AG10803 (cell line): ENCODE data around the gene SMTNL2.

Source experiments
- DNase-seq: peaks from one replicate; pipeline ENCODE4 v3.0.0; 2010; ENCODE audit warnings: low read depth
- H3K4me3 ChIP-seq: 2 replicates; pipeline ENCODE4 v1.5.1; 2011; ENCODE audit warnings: mild to moderate bottlenecking, low read length, control low read depth
- CTCF ChIP-seq: conservative IDR thresholded peaks from 2 replicates; pipeline ENCODE4 v1.5.1; 2011; ENCODE audit warnings: mild to moderate bottlenecking, low read length, control low read depth, inconsistent platforms

SMTNL2 gene

GRCh38 chr17:4584101-4584916, at the start of gene SMTNL2:
TSS of gene SMTNL2 (plus strand) at chr17:4584529. CDS start at chr17:4584606, 77 bp downstream.
- TF ChIP-seq CTCF = no peak
- no peak for DNase-seq
- H3K4me3 ChIP-seq = no peak within 1 kb of the TSS

DNA sequence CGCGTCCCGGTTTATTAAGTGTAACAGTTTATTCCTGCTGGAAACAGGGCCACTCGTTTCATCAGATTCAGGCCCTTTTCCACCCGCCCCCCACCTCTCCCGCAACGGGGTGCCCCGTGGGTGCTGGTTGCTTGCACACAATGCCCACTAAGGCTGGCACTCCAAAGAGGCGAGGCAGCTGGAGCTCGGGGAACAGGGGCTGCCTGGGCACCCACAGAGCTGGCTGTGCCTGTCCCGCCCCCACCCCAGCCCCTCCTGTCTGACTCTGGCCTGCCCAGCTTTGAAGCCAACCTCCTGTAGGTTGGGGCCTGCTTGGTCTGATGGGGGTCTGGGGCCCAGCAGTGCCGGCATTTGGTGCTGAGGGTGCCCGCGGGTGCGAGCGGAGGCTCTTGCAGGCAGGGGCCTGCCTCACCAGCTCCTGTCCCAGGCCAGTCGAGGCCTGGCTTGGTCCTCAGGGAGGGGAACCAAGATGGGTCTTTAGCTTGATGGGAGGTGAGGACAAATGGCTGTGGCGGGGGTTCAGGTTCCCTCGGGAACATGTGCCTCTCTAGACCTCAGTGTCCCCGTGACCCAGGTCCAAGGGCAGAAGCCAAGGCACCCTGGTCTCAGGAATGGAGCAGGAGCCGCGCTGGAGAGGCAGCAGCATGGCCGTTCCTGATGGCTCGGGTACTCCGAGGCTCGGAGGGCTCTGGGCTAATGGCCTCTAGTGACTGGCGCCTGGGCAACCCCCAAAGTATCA, 49.2 kb upstream of the SMTNL2 start:
- DNase-seq = no peak
- H3K4me3 ChIP-seq = no peak overlapping the region
- TF ChIP-seq CTCF = no peak

DNA sequence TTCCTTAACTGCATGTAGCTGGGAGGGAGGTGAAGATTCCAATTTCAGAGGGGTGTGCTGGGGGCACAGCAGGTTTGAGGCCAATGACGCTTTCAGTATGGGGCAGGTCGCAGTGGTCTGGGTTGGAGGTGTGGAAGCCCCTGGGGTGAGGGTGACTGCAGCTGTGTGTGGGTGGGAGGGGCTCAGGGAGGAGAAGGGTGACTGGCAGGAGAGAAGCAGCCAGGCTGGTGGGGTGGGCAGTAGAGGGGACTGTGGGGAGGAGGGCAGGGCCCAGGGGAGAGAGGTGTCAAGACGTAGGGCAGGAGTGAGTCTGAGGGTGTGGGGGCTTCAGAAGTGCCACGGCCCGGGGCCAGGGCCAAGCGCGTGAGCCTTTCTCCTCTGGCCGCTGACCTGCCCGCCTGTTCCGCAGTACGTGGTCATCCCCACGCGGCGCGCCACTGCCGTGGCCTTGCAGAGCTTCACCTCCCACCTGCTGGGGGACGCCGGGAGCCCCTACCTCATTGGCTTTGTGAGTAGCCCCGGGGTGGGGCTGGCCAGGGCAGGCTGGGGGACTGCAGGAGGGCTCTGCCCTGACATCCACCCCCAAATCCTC, 48.6 kb upstream of the SMTNL2 start:
- DNase-seq = no peak
- no peak overlapping the region for H3K4me3 ChIP-seq
- no peak for TF ChIP-seq CTCF

DNA sequence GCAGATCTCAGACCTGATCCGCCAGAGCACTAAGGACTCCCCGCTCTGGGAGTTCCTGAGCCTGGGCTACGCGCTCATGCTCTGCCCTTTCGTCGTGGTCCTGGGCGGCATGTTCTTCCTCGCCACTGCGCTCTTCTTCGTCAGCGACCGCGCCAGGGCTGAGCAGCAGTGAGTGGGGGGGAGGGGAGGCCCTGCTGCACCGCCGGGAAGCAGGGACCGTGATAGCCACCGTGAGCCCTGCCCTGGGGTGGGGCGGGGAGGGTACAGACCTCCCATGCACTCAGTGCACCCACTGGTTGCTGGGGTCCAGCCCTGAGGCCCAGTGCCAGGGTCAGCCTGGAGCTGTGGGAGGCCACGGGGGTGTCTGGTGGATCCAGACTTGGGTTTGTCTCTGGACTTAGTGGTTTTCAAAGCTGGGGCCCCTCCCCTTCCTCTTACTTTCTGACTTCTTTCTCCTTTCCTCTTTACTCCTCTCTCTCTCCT, 48.0 kb upstream of the SMTNL2 start:
- no peak for TF ChIP-seq CTCF
- H3K4me3 ChIP-seq = no peak overlapping the region
- DNase-seq = no peak

DNA sequence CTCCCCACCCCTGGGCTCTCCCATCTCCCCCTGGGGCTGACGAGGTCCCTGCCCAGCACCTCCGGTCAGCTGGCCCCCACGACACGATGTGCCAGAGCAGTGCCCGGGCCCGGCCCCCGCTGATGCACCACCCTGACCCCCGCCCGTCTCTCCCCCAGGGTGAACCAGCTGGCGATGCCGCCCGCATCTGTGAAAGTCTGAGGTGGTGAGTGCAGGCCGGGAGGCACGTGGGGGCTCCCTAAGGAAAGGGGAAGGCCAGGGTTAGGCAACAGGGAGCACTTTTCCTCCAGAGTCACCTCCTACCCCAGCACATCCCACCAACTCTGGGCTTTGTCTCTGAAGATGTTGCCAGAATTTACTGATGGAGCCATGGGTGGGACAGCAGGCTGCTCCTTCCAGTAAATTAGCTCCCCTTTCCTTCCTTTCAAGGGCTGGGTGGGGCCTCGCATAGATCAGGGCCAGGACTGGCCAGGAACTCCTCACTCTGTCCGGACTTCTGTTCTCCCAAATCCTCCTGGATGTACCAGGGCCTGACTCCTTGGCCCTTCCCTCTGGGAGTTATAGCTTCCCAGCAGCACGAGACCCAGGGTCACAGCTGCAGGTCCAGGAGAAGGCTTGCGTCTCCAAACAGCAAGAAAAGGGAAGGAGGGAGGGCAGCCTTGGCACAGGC, 47.5 kb upstream of the SMTNL2 start:
- peak; percentile 25 for DNase-seq
- H3K4me3 ChIP-seq = no peak overlapping the region
- no peak for TF ChIP-seq CTCF

DNA sequence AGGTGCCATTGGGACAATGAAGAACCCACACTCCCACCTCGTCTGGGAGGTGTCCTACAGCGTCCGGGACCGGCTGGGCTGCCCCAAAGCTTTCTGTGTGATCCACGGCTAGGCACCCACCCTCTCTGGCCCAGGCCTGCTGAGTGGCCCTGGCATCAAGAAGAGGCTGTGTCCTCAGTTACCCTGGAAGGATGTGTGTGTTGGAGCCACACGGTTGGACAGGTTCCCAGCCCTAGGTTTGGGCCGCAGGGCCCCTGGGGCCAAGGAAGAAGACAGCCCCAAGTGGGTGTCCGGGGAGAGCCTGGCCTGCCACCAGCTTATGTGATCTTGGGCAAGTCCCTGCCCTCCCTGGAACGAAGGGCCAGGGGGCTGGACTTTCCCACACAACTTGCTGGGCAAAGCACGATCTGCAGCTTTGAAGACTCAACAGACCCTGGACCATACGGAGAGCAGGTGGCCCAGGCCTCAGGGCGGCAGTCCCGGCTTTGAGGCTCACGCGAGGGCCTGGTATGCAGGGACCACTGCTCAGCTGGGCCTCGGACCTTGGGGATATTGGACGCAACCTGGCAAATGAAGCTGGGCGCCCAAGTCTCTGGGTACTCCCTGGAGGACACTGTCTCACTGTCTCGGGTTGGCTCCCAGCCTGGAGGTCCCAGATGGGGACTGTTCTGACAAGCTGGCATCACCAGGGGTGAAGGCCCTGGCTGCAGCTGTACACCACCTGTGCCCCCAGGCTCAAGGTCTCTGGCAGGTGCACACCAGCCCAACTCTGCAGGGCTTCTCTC, 46.7 kb upstream of the SMTNL2 start:
- DNase-seq = no peak
- no peak for TF ChIP-seq CTCF
- no peak overlapping the region for H3K4me3 ChIP-seq
